Measurements from ENCODE around the gene CCDC12. TPM values are rescaled to one million over a fixed set of nuclear protein-coding genes. Genes with fewer than 3 reads are reported as not detected.

Gene CCDC12
- polyA plus RNA-seq, 12 donors, result 28.1 to 48.9 (median 33.5) TPM; not detected in 1

DNA sequence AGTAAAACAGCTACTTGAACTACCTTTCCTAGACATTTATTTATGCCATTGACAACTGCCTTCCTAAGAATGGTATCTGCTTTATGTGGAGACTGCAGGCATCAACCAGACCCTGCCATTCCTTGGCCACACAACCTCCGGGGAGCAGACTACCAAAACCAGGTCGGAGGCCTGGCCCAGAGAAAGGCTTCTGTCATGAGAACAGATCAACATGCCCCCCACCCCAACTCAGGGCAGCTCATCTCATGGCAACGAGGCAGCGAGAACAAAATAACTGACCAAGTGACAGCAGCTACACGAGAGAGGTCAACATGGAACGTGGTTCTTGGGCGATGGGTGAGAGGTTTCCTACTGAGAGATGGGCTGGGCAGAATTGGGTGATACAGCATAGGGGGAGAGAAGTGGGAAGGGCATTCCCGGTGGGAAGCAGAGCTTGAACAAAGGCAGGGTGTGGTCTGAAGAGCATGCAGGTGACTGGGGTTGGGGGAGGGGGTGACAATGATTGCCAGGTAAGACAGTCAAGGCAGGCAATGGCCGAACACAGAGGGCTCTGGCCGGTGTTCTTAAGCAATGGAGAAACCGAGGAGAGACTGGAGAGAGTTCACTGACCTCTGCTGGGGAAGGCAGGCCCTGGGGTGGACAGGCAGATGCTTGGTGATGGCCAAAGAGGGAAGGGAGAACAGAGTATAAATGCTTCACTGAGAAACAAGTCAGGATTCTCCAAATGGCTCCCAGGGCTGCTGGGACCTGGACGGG lies 33.9 kb downstream of the CCDC12 start:
- DNase-seq, result no peak

DNA sequence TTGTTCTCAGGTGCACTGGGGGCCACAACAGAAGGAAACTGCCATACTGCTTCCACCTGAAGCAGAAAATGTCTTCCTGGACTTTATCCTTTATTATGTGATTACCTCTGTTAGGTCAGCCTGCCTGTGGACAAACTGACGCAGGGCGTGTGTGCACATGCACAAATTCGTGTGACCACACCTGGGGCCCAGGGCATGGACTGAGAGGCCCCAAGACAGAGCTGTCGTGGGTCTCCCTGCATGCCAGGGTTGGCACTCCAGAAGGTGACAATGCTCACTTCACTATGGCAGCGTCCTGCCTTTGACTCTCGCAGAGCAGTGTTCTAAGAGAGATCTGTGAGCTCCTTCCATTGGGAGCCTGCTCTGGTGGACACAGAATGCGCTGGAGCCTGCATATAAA lies 34.5 kb downstream of the CCDC12 start:
- no peak for DNase-seq

- DNase-seq, result no peak
Measured at GRCh38 chr3:46939578-46940445, 36.7 kb downstream of the CCDC12 start.

GRCh38 chr3:46938118-46938517 lies 38.4 kb downstream of the CCDC12 start:
- DNase-seq, result no peak

GRCh38 chr3:46936733-46937250 lies 39.8 kb downstream of the CCDC12 start:
- DNase-seq, result no peak

DNA sequence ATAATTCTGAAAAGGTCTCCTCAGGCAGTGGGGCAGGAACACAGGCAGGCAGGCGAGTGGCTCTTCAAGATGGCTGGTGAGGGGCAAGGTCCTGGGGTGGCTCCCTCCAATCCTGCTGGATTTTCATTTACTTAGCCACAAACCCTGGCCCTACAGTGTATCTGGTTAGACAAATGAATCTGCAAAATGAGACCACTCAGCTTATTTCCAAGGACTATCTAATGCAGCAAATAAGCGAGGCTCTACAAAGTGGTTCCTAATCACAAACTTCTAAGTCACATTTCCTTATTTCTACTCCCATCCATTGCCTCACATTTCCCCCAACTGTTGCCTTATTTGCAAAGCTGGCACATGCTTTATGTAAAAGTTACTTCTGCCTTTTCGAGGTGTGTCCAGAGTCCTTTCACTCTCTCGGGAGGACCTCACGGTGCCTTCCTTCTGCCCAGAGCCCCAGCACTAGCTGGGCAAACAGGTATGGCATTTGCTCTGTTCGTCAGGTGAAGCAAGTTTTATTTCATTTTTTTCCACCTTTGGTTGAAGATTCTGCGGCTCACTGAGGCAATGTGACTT lies 40.5 kb downstream of the CCDC12 start:
- no peak for DNase-seq

DNA sequence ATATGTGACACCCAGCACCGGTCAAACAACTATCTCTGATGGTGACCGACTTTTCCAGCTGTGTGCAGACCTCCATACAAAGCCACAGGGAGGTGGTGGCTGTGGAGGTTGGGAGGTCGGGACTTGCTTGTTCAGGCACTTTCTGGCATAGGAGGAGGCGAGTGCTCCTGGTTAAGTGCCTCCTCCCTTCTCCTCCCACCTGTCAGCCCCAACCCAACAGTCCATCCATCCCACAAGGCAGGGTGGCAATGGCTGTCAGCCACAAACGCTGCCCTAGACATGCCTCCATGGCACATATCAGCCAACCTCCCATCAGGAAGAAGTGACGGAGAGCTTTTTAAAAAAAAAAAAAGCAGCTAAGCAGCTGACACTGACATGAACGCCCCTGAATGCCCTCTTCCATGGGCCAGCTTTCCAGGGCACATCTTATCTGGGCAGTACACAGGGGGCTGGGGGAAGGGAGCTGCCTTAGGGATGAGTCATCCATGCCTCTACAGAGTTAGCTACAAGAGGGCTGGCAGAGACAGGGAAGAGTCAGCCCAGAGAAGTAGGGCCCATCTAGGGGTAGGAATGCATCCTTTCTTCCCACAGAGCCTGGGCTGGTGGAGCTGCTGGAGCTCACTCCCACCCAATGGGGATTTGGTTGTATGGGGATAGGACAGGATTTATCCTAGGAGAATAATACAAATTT lies 41.2 kb downstream of the CCDC12 start:
- peak; percentile 41 for DNase-seq

- no peak for DNase-seq
Measured at GRCh38 chr3:46934498-46935167, 41.9 kb downstream of the CCDC12 start.

DNA sequence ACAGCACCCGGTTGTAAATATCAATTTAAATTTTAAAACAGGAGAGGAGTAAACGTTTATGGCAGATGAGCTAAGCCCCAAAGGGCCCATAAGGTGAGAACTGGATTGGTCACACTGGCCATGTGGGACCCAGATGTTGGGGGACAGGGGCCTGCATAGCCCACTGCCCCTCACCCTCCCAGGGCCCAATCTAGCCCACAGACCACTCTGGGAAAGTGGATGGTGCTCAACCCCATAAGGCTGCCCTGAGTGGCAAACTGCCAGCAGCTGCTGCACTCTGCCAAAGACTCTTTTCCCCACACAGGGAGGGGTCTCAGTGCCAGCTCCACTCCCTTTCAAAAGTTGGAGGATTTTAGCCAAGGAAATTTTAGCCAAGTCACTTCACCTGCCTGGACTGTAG lies 42.5 kb downstream of the CCDC12 start:
- DNase-seq, result no peak

GRCh38 chr3:46933261-46933660 lies 43.3 kb downstream of the CCDC12 start:
- no peak for DNase-seq

- no peak for DNase-seq
Measured at GRCh38 chr3:46932455-46933225, 43.9 kb downstream of the CCDC12 start.

GRCh38 chr3:46931631-46932331 lies 44.8 kb downstream of the CCDC12 start:
- DNase-seq, result no peak

- no peak for DNase-seq
Measured at GRCh38 chr3:46930945-46931403, 45.6 kb downstream of the CCDC12 start.

GRCh38 chr3:46930166-46930944 lies 46.2 kb downstream of the CCDC12 start:
- no peak for DNase-seq

DNA sequence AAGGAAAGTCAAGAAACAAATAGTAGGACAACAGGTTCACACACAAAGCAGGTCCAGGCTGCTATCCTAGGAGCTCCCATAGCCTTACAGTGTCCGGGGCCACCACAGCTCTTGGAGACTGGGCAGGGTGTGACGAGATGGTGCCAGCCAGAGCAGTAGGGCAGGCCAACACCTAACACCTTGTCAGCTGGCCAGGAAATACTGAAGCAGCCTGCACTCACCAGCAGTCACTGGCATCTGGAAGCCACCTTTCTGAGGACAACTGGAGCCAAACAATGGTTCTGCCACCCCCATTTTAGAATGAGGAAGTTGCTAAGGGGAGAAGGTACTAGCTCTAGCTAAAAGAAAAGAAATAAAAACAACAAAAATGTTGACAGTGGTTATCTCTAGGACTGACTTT lies 47.2 kb downstream of the CCDC12 start:
- no peak for DNase-seq

DNA sequence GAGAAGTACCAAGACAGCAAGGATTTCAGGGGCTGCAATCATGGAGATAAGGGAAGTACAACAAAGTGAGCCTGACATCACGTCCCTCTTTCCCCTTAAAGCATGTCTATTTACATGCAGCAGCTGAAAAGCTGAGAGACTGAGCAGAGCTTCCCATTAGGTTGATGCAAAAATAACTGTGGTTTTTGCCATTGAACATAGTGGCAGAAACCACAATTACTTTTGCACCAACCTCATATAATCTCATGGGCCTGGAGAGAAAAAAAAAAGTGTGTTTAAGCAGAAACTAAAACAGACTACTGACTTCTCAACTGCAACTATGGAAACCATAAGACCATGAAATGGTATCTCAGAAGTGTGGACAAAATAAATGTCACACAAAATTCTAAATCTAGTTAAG lies 48.3 kb downstream of the CCDC12 start:
- no peak for DNase-seq

GRCh38 chr3:46927718-46928073 lies 48.8 kb downstream of the CCDC12 start:
- DNase-seq, result no peak

DNA sequence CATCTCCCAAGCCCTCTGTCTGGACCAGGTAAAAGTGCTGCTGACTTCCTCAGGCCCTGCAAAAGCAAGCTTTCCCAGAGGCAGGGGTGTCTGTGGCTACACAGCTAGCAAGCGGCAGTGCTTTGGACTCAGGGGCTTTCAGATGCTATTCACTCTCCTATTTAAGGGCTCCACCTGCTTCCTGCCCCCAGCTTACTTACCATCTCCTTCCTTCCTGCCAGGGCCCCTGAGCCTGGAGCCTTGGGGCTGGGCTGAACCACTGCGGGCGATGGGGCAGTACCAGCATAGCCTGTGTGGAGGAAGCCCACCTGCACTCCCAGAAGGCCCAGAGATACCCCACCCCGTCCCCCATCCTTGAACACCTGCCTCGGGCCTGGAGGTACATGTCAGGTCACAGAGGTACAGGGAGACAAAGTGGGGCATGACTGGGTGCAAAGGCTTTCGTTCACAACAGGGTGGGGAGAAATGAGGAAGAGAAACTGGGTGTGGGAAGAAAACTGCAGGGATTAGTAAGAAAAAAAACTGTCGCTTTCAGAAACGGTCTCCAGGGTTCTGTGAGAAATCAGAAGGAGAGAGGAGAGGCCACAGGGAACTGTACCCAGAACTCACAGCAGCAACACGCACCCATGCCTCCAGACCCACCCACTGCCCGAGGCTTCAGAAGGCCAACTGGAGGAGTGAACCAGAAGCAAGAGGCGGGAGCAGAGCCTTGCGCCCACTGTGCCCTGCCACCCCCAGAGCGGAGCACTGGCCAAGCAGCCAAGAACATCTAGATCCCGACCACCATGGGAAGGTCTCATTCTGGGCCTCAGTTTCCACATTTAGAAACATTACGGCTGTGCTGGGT lies 49.5 kb downstream of the CCDC12 start:
- DNase-seq, result no peak
